Stimulated activated CD8-positive, alpha-beta memory T cell treated with anti-CD3 and anti-CD28 coated beads, Interleukin-4, amount 100 ng/mL, for 4 hours (primary cell): ENCODE results near the gene SLC39A11.
"Not testable (repeated sequence)": the region's sequence is repeated elsewhere in the genome, so short reads cannot be mapped to it uniquely, and the experiment has no call there.

ENCODE experiments used
- DNase-seq, 2 donors: peaks; one replicate each; pipeline ENCODE4 v3.0.0-alpha.2; 2020; ENCODE audit warnings: low read depth in 2 of 2, low spot score in 1 of 2

The SLC39A11 gene

DNA sequence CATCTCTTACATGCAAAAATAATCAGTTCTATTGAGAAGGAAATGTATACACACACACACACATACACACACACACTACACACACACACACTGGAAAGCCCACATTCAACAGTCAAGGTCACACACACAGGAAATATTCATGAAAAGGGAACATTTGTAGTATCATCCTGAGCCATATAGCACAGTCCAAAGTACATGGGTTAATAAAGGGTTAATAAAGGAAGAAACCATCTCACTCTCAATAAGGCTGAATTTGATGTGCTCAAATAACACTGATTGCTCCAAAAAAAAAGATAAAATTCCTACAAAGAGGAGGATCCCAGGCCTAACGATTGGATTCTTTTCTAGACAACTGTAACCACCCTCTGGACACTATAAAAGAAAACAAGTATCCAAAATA, 164.7 kb downstream of the SLC39A11 start:
- no peak for DNase-seq

GRCh38 chr17:72927146-72927545, 165.3 kb downstream of the SLC39A11 start:
- no peak for DNase-seq

DNA sequence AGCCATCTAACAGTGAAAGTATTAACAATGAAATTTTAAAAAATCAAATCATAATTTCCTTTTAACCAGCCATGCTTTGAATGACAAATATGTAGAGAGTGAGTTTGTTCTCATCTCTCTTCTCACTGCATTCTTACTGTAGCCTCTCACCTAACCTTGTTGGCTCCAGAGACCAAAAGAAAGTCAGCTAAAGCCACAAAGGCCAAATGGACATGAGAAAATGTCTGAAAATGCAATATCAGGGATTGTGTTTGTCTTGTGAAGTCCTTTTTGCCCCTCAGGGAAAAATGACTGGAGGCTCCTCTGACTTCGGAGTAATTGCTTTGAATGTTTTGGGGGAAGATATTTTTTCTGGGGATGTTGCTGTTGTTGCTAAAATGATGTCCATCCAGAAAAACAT, 166.3 kb downstream of the SLC39A11 start:
- DNase-seq = no peak

- no peak for DNase-seq
Observed at GRCh38 chr17:72924196-72924595, 168.3 kb downstream of the SLC39A11 start.

GRCh38 chr17:72922219-72922618, 170.3 kb downstream of the SLC39A11 start:
- no peak for DNase-seq

- DNase-seq = no peak
Observed at GRCh38 chr17:72921347-72922054, 171.0 kb downstream of the SLC39A11 start.

GRCh38 chr17:72920513-72920912, 172.0 kb downstream of the SLC39A11 start:
- no peak for DNase-seq

GRCh38 chr17:72916991-72917390, 175.5 kb downstream of the SLC39A11 start:
- no peak for DNase-seq

DNA sequence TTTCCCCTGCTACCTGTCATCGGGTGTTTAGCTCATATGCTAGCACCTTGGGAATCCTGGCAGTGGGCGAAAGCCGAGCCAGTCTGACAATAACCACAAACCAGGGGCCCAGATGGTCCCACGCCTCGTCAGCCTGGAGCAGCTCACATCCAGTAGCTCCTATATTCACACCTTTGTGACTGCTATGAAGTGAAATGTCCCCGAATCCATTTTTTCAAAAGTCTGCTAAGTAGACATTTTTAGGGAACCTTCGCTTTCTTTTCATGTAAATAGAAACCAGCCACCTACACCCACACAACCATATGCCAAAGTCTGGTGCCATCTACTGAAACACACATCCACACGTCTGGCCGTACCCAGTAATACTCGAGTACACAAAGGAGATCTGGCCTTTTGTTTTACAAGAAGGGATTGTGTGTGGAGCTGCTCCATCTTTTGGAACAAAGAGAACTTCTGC, 176.8 kb downstream of the SLC39A11 start:
- DNase-seq = no peak

DNA sequence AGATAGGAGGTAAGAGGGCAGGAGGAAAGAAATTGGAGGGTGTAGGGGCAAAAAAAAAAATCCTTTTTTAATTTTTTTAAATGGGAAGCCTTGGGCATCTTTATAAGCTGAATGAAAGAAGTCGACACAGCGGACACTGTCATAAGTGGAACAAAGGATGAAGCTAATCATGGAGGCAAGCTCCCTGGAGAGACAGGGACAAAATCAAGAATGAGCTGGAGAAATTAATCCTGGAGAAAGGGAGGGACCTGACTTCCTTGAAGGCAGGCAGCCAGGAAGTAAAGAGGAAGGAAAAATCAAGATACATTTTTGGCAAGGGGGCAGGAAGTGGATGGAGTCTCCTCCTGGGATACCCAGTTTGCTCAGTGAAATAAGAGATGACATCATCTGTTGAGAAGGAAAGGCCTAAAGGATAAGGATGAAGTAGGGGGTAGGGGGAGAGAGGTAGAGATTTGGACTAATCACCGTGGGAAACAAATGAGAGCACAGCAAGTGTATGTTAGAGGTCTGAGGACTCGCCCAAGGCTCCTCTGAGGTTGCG, 179.3 kb downstream of the SLC39A11 start:
- DNase-seq = no peak

DNA sequence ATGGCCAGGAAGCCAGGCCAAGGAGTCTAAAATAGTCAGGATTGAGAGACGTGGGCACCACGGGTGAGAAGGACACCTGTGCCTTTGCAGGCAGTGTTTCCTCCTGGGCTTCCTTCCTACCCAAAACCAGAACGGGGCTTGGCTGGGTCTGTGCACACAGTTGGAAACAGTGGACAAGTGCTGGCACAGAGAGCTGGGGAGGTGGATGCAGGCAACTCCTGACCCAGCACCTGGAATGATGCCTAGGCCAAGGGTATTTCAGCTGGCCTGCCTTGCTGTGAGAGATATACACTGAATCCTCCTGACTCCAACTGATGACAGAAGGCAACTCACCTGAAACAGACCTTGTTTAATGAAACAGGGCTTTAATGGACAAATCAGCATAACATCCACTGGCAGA, 186.2 kb downstream of the SLC39A11 start:
- DNase-seq = no peak

- DNase-seq = no peak
Observed at GRCh38 chr17:72903522-72903921, 189.0 kb downstream of the SLC39A11 start.

GRCh38 chr17:72901657-72902056, 190.8 kb downstream of the SLC39A11 start:
- DNase-seq = no peak

DNA sequence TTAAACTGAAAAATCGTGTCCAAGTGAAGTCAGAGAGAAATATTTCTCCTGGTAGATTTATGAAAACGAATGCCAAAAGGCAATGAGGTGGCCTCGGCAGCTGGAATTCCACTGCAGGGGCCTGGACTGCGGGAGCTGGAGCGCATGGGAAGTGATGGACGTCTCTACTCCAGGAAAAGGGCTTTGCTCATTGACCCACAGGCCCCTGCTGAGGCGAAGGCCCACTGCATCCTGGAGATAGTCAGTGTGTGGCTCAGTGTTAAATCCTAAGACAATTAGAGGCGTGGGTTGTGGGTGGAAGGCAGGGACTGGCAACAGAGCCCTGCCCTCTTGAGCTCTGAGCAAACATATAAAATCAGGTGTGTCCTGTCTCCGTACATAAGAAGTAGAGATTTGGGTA, 191.4 kb downstream of the SLC39A11 start:
- DNase-seq = no peak

DNA sequence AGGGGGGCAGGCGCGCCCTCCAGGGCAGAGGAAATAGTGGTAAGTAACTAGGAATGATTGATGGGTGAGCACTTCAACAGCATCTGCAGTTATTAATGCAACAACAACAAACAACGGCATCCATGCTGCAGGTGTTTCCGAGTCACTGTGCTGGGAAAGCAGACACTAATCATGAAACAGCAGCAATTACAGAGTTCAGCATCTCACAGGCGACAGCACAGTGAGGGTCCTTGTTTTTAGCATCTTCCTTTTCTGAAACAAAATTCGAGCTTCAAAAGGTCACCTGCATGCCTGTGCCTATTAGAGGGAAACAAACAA, 191.9 kb downstream of the SLC39A11 start:
- DNase-seq = no peak

DNA sequence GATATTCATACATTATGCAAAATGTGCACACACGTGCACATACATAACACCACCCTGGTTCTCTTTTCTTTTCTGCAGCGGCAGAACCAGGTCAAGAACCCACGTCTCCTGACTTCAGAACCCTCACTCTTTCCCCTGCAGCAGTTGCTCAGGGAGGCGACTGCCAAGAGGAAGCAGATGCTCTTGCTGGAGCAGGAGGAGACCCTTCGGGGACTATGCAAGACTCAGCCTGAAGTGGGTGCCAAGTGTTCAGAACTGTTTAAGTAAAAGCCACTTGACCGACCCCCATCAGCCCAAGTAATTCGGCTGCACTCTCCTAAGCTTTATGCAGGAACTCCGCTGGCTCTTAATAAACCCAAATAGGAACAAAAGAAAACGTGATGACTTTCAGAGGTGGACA, 193.8 kb downstream of the SLC39A11 start:
- no peak for DNase-seq

- not testable (repeated sequence) for DNase-seq
Observed at GRCh38 chr17:72896288-72896687, 196.2 kb downstream of the SLC39A11 start.

DNA sequence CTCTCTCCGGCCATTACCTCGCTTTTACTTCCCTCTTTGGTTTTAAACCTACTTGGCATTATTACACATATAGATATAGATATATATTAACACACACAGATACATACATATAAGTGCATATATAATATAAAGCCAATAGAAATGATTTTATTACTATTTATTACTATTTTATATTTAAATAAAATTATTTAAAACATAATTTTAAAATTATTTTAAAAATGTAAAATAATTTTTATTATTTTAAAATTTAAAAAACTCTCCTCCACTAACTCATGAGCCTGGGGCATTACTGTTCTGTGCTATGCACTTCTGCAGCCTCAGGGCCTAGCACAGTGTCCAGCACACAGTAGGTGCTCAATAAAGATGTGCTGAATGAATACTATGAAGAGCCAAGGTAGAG, 200.9 kb downstream of the SLC39A11 start:
- DNase-seq = no peak

DNA sequence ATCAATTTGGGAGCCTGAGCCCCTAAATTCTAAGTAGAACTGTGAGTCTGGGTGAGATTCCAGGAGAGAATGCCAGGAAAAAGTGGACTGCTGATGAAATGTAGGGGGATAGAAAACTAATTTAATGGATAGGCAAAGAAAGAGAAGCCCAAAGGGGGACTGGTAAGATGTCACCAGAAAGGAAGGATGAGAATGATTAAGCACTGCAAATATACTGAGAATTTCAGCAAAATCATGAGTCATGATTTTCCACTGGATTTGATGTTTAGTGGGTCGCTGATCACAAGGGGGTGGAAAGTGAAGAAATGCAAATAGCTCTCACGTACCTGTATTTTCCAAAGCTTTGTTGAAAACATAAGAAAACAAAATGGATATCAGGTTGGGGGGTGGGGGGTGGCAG, 201.8 kb downstream of the SLC39A11 start:
- no peak for DNase-seq

- DNase-seq = no peak
Observed at GRCh38 chr17:72887917-72888316, 204.6 kb downstream of the SLC39A11 start.

DNA sequence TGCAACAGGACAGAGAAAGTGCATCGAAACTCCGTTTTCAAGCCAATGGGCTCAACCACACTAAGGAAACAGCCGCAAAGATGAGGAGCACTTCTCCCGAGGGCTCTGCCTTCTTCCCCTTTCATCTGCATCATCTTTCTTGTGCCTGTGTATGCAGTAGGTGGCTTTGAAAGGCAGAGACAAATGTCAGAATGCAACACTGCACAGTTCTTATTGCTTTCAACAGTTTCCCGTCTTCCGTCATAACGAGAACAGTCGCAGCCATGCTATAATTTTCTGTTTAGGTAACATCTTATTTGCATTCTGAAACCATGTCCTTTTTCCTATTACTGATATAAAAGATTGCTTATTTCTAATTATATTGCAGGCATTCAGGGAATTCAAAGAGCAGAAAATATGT, 205.2 kb downstream of the SLC39A11 start:
- DNase-seq = no peak

GRCh38 chr17:72886622-72887021, 205.9 kb downstream of the SLC39A11 start:
- no peak for DNase-seq

GRCh38 chr17:72884066-72884465, 208.4 kb downstream of the SLC39A11 start:
- DNase-seq = no peak
